Smooth muscle cell (in vitro differentiated cells): ENCODE data around the gene C2orf72. TPM values are rescaled to one million over a fixed set of nuclear protein-coding genes. Genes with fewer than 3 reads are reported as not detected.

ENCODE experiments used
- DNase-seq: peaks from one replicate; lab custom pipeline; 2025; ENCODE audit not compliant: unreplicated experiment; lab: John Stamatoyannopoulos, UW
- H2AFZ ChIP-seq: fragments of 200-600 bp; sonication (generic); 2 replicates; pipeline ENCODE4 v1.6.0; 2016; ENCODE audit warnings: antibody characterized with exemption, low read depth, mild to moderate bottlenecking
- H3F3A ChIP-seq: fragments of 200-600 bp; sonication (generic); 2 replicates; pipeline ENCODE4 v1.6.0; 2017; ENCODE audit warnings: antibody characterized with exemption, low read depth
- H3K27ac ChIP-seq: fragments of 200-600 bp; sonication (generic); 2 replicates; pipeline ENCODE4 v1.5.1; 2016; ENCODE audit warnings: low read depth, mild to moderate bottlenecking
- H3K27me3 ChIP-seq: fragments of 200-600 bp; sonication (generic); 2 replicates; pipeline ENCODE4 v1.6.1; 2016; ENCODE audit warnings: low read depth, mild to moderate bottlenecking
- H3K36me3 ChIP-seq: fragments of 200-600 bp; sonication (generic); 2 replicates; pipeline ENCODE4 v1.5.1; 2016; ENCODE audit warnings: low read depth
- H3K4me1 ChIP-seq: fragments of 200-600 bp; sonication (generic); 2 replicates; pipeline ENCODE4 v1.5.1; 2016; ENCODE audit warnings: low read depth
- H3K4me2 ChIP-seq: fragments of 200-600 bp; sonication (generic); 2 replicates; pipeline ENCODE4 v1.6.0; 2016; ENCODE audit warnings: mild to moderate bottlenecking
- H3K4me3 ChIP-seq: fragments of 200-600 bp; sonication (generic); 2 replicates; pipeline ENCODE4 v1.5.1; 2016; ENCODE audit warnings: mild to moderate bottlenecking
- H3K79me2 ChIP-seq: fragments of 200-600 bp; sonication (generic); 2 replicates; pipeline ENCODE4 v1.6.0; 2016; ENCODE audit warnings: low read depth, mild to moderate bottlenecking
- H3K9ac ChIP-seq: fragments of 200-600 bp; sonication (generic); 2 replicates; pipeline ENCODE4 v1.6.0; 2016; ENCODE audit warnings: low read depth
- H3K9me3 ChIP-seq: fragments of 200-600 bp; sonication (generic); replicated peaks from 2 replicates; pipeline ENCODE4 v1.5.1; 2016; ENCODE audit warnings: low read depth
- H4K20me1 ChIP-seq: fragments of 200-600 bp; sonication (generic); 2 replicates; pipeline ENCODE4 v1.6.0; 2016; ENCODE audit warnings: low read depth
- WGBS: methylation state at CpG from one replicate; pipeline ENCODE4 v1.1.7; 2016; ENCODE audit warnings: low lambda C conversion rate; 5-methylcytosine and 5-hydroxymethylcytosine counted together
- polyA plus RNA-seq: library from polyadenylated mRNA; unstranded; fragments of >200 nt; fragmentation: Nextera tagmentation; extraction: Ambion mirVana; gene quantifications from 2 replicates; pipeline ENCODE4 v1.2.1, GENCODE V29; 2016
- total RNA-seq: library from RNA; depleted of rRNA; stranded (reverse); fragments of >200 nt; gene quantifications from 2 replicates; pipeline ENCODE4 v1.2.3, GENCODE V29; 2014
- TF ChIP-seq, protein P1 (sequence below): fragments of 200-600 bp; sonication (generic); IDR thresholded peaks from 2 replicates; pipeline ENCODE4 v1.5.1; 2017; ENCODE audit warnings: borderline replicate concordance, mild to moderate bottlenecking, antibody characterized with exemption; ENCODE audit not compliant: insufficient read depth, poor library complexity, severe bottlenecking

Gene C2orf72
- total and polyA plus RNA-seq, 2 experiments from 2014 or later = 0.48 to 1.2 TPM

DNA sequence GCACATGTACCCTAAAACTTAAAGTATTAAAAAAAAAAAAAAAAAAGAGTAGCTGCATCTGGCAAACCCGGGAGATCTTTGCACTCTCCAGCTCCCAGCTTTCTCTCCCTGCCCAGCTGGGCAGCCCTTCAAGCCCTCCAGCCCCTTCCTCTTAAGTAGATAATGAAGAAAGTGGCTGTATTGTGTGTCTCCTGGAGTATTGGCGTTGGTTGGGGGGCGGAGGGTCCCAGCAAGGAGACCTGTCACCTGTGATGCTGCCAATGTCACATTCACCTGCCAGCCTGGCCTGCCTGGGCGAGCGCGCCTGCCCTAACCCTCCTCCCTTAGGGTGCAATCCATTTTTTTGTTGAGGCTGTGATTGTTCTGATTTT is 2.0 kb downstream of the C2orf72 start:
- TF ChIP-seq, protein P1, sequence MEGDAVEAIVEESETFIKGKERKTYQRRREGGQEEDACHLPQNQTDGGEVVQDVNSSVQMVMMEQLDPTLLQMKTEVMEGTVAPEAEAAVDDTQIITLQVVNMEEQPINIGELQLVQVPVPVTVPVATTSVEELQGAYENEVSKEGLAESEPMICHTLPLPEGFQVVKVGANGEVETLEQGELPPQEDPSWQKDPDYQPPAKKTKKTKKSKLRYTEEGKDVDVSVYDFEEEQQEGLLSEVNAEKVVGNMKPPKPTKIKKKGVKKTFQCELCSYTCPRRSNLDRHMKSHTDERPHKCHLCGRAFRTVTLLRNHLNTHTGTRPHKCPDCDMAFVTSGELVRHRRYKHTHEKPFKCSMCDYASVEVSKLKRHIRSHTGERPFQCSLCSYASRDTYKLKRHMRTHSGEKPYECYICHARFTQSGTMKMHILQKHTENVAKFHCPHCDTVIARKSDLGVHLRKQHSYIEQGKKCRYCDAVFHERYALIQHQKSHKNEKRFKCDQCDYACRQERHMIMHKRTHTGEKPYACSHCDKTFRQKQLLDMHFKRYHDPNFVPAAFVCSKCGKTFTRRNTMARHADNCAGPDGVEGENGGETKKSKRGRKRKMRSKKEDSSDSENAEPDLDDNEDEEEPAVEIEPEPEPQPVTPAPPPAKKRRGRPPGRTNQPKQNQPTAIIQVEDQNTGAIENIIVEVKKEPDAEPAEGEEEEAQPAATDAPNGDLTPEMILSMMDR = no peak

DNA sequence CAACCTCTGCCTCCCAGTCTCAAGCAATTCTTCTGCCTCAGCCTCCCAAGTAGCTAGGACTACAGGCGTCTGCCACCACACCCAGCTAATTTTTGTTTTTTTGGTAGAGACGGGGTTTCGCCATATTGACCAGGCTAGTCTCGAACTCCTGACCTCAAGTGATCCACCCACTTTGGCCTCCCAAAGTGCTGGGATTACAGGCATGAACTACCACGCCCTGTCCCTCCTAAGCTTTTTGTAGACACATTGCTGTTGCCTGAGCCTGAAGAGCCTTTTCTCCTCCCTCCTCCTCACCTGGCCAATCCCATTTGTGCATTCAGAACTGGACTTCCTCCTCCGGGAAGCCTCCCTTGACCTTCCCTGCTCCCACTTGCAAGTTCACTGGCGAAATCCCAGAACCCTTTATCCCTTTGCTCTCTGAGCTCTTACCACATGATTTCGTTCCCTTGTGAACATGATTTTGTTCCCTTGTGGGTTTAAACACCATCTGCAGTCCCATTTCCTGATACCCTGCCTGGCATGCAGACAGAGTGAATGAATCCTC is 2.6 kb downstream of the C2orf72 start:
- TF ChIP-seq, protein P1 = no peak
- no peaks in the 10 kb centered on the region for H3F3A ChIP-seq
- no peak overlapping the region for H3K4me2 ChIP-seq
- H4K20me1 ChIP-seq = no peaks in the 10 kb centered on the region
- no peaks in the 10 kb centered on the region for H3K79me2 ChIP-seq
- no peak overlapping the region for H2AFZ ChIP-seq
- no peaks in the 10 kb centered on the region for H3K4me1 ChIP-seq
- peaks cover 58% of the 10 kb centered on the region for H3K27me3 ChIP-seq
- no peak for DNase-seq
- H3K9ac ChIP-seq = no peak overlapping the region
- H3K9me3 ChIP-seq = no peaks in the 10 kb centered on the region
- 83% methylated on average over 8 of the region's 8 CpGs for WGBS
- no peak overlapping the region for H3K4me3 ChIP-seq
- no peaks in the 10 kb centered on the region for H3K36me3 ChIP-seq
- H3K27ac ChIP-seq = no peak overlapping the region

More for the DNA sequence above, 2.0 kb downstream of the C2orf72 start:
- Histone ChIP-seq H3K27ac (no peak overlapping the region), H3K4me1 (no peaks in the 10 kb centered on the region), H3K9me3 (no peaks in the 10 kb centered on the region), H2AFZ (no peak overlapping the region), H3K9ac (no peak overlapping the region), H3K79me2 (no peaks in the 10 kb centered on the region), H3K4me2 (no peak overlapping the region), H3K4me3 (peak overlapping the region; percentile 53), H3K27me3 (peaks cover 64% of the 10 kb centered on the region), H4K20me1 (no peaks in the 10 kb centered on the region), H3K36me3 (no peaks in the 10 kb centered on the region), H3F3A (no peaks in the 10 kb centered on the region)
- DNase-seq = no peak
- WGBS = 87% methylated on average over 6 of the region's 6 CpGs

DNA sequence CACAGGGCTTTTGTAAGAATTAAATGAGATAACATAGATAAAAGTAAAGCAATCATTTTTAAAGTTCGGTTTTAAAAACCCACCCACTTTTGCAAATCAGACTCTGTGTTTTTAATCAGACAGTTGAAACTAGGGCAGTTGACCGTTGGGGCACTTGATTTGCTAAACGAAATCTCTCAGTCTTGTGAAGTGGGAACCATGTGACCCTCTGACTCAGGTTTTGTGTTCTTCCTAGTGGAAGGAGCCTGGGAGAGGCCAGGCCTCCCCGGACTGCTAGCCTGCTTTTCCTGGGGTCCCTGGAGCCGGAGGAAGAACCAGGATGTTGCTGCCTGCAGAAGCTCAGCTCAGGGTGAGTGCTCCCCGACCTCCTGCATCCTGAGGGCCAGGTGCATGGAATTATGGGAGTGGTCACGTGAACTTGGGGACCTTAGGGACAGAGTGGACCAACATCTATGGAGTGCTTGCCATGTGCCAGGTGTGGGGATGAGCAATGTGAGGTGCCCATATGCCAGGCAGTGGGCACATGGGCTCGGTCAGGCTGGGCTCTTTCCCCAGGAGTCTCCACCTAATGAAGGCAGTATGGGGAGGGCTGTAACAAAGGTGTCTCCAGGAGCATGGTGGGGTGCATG is 3.9 kb downstream of the C2orf72 start:
- 83% methylated on average over 8 of the region's 8 CpGs for WGBS
- Histone ChIP-seq H3K9me3 (no peaks in the 10 kb centered on the region), H3K4me1 (no peaks in the 10 kb centered on the region)

More for the DNA sequence above, 3.9 kb downstream of the C2orf72 start:
- Histone ChIP-seq H3K36me3 (no peaks in the 10 kb centered on the region), H2AFZ (no peak overlapping the region), H3F3A (no peaks in the 10 kb centered on the region), H3K9ac (no peak overlapping the region), H3K27ac (no peak overlapping the region), H3K4me2 (no peak overlapping the region), H4K20me1 (no peaks in the 10 kb centered on the region), H3K4me3 (no peak overlapping the region), H3K79me2 (no peaks in the 10 kb centered on the region), H3K27me3 (peaks cover 45% of the 10 kb centered on the region)
- no peak for DNase-seq
- TF ChIP-seq, protein P1 = no peak
